HepG2 (cell line): ENCODE measurements around the gene SLC4A11. TPM values are rescaled to one million over a fixed set of nuclear protein-coding genes. Genes with fewer than 3 reads are reported as not detected.

Experiments
- BORCS8-MEF2B ChIP-seq: sonication (generic); formaldehyde crosslinking; IDR thresholded peaks from 2 replicates; pipeline ENCODE4 v1.8.0; 2022; ENCODE audit warnings: mild to moderate bottlenecking, missing genetic modification reagents
- CREBL2 ChIP-seq: sonication (generic); formaldehyde crosslinking; IDR thresholded peaks from 2 replicates; pipeline ENCODE4 v1.8.1; 2023; ENCODE audit warnings: missing genetic modification reagents, mild to moderate bottlenecking, borderline replicate concordance
- FOXA3 ChIP-seq: IDR thresholded peaks from 2 replicates; pipeline ENCODE4 v1.6.1; 2016; ENCODE audit warnings: missing genetic modification reagents, missing compliant biosample characterization
- IKZF4 ChIP-seq: sonication (generic); formaldehyde crosslinking; IDR thresholded peaks from 2 replicates; pipeline ENCODE4 v1.5.1; 2020; ENCODE audit warnings: borderline replicate concordance, mild to moderate bottlenecking, low read depth, missing genetic modification reagents; ENCODE audit errors: not compliant biosample characterization
- KDM5A ChIP-seq: fragments of 200-600 bp; sonication (generic); IDR thresholded peaks from 2 replicates; pipeline ENCODE4 v1.7.0; 2018; ENCODE audit warnings: antibody characterized with exemption, mild to moderate bottlenecking, low read length, borderline replicate concordance
- KIAA2018 ChIP-seq: sonication (generic); formaldehyde crosslinking; IDR thresholded peaks from 2 replicates; pipeline ENCODE4 v1.5.0; 2020; ENCODE audit warnings: mild to moderate bottlenecking, missing genetic modification reagents, borderline replicate concordance
- PRDM10 ChIP-seq: sonication (generic); formaldehyde crosslinking; IDR thresholded peaks from 2 replicates; pipeline ENCODE4 v1.4.0; 2020; ENCODE audit warnings: low read depth, missing genetic modification reagents
- SMARCE1 ChIP-seq: fragments of 450-650 bp; IDR thresholded peaks from 2 replicates; pipeline ENCODE4 v1.6.1; 2017; ENCODE audit warnings: borderline replicate concordance
- TERF1 ChIP-seq: sonication (generic); formaldehyde crosslinking; IDR thresholded peaks from 2 replicates; pipeline ENCODE4 v1.8.0; 2022; ENCODE audit warnings: mild to moderate bottlenecking, missing genetic modification reagents, moderate library complexity
- TFAP4 ChIP-seq: sonication (generic); IDR thresholded peaks from 2 replicates; pipeline ENCODE4 v1.6.1; 2016; ENCODE audit warnings: low read depth, borderline replicate concordance
- TP53 ChIP-seq: sonication (generic); formaldehyde crosslinking; conservative IDR thresholded peaks from 2 replicates; pipeline ENCODE4 v1.4.0; 2020; ENCODE audit warnings: missing genetic modification reagents
- ZEB1 ChIP-seq: IDR thresholded peaks from 2 replicates; pipeline ENCODE4 v1.6.1; 2012; ENCODE audit warnings: mild to moderate bottlenecking, low read depth, inconsistent platforms; ENCODE audit not compliant: insufficient replicate concordance
- ZNF354B ChIP-seq: sonication (generic); formaldehyde crosslinking; IDR thresholded peaks from 2 replicates; pipeline ENCODE4 v1.8.0; 2022; ENCODE audit warnings: mild to moderate bottlenecking, missing genetic modification reagents
- ZNF580 ChIP-seq: IDR thresholded peaks from 2 replicates; pipeline ENCODE4 v1.6.1; 2016; ENCODE audit warnings: low read depth, borderline replicate concordance
- ZSCAN9 ChIP-seq: IDR thresholded peaks from 2 replicates; pipeline ENCODE4 v1.6.1; 2016; ENCODE audit warnings: borderline replicate concordance
- polyA plus RNA-seq, 8 experiments: library from polyadenylated mRNA; depleted of rRNA in 3 of 8; stranded (reverse) in 7 of 8; unstranded in 1 of 8; fragments of >200 nt; fragmentation: Illumina TruSeq in 4 of 8; extraction: Trizol in 4 of 8; gene quantifications; 2 replicates each; pipeline versions ENCODE4 v1.2.1 to v1.2.3, GENCODE V29; 2011 to 2016; ENCODE audit warnings: low read depth in 4 of 8, missing spikeins in 1 of 8, mixed read lengths in 1 of 8; ENCODE audit not compliant: insufficient read depth in 1 of 8
- total RNA-seq, 5 experiments: library from RNA; depleted of rRNA; stranded (reverse); fragments of >200 nt; fragmentation: Illumina TruSeq; extraction: Trizol; gene quantifications; 2 replicates each; pipeline ENCODE4 v1.2.3, GENCODE V29; 2016; ENCODE audit warnings: low read depth in 1 of 5

The SLC4A11 gene
- total and polyA plus RNA-seq, 2 of the 13 experiments (the other 11 are each of a cell fraction or from before 2014, with no cell fraction given) = 3.9 to 27.0 TPM

- TF ChIP-seq ZEB1 (peak; percentile 17), PRDM10 (CRISPR knock-in tag) (no peak), KDM5A (no peak), KIAA2018 (CRISPR knock-in tag) (no peak), TERF1 (CRISPR knock-in tag) (no peak), IKZF4 (CRISPR knock-in tag) (peak; percentile 47), BORCS8-MEF2B (CRISPR knock-in tag) (0 out of 2 replicates have a peak, but pooled peaks have one; percentile 5), TFAP4 (no peak), ZNF580 (CRISPR knock-in tag) (no peak; the same call in 1 of the 2 replicates), ZSCAN9 (CRISPR knock-in tag) (no peak), TP53 (CRISPR knock-in tag) (no peak), SMARCE1 (no peak), ZNF354B (CRISPR knock-in tag) (0 out of 2 replicates have a peak, but pooled peaks have one; percentile 22), FOXA3 (CRISPR knock-in tag) (no peak), CREBL2 (0 out of 2 replicates have a peak, but pooled peaks have one; percentile 52)
Observed at GRCh38 chr20:3226093-3226492, 12.9 kb downstream of the SLC4A11 start (continued).
